H1 (cell line): Measurements from ENCODE around the gene MYOT. TPM values are rescaled to one million over a fixed set of nuclear protein-coding genes. Genes with fewer than 3 reads are reported as not detected.

Source experiments
- CTCF ChIA-PET: fragments of 300-600 bp; sonication (Branson Sonifier 250); formaldehyde crosslinking; loops from one replicate; lab custom pipeline; 2021; ENCODE audit not compliant: partially characterized antibody; lab: Charles Lee
- POLR2A ChIA-PET: fragments of 300-600 bp; sonication (Branson Sonifier 250); formaldehyde crosslinking; loops from one replicate; lab custom pipeline; 2021; ENCODE audit warnings: inconsistent platforms; ENCODE audit not compliant: partially characterized antibody; lab: Charles Lee
- DNase-seq, 2 experiments: peaks; one replicate each; pipeline versions ENCODE4 v3.0.0 to v3.0.0-alpha.2; 2010 to 2022; ENCODE audit warnings: low spot score in 2 of 2, low read depth in 1 of 2, mixed read lengths in 1 of 2
- FAIRE-seq: peaks from 2 replicates; lab custom pipeline; 2011; peaks lifted over from hg19 to GRCh38; lab: Jason Lieb, UNC
- H2AFZ ChIP-seq: 2 replicates; pipeline ENCODE4 v1.8.1; 2012; ENCODE audit warnings: low read length, inconsistent platforms
- H2AK5ac ChIP-seq: 2 replicates; pipeline ENCODE4 v1.6.1; 2013; ENCODE audit warnings: low read depth, low read length
- H2BK120ac ChIP-seq: replicated peaks from 2 replicates; pipeline ENCODE3; 2013; ENCODE audit warnings: low read depth, low read length, inconsistent platforms
- H2BK12ac ChIP-seq: 2 replicates; pipeline ENCODE4 v1.6.1; 2013; ENCODE audit warnings: low read depth, low read length
- H2BK15ac ChIP-seq: 2 replicates; pipeline ENCODE4 v1.6.1; 2013; ENCODE audit warnings: low read length
- H2BK20ac ChIP-seq: 2 replicates; pipeline ENCODE4 v1.6.1; 2013; ENCODE audit warnings: low read length
- H2BK5ac ChIP-seq: 2 replicates; pipeline ENCODE4 v1.6.1; 2013; ENCODE audit warnings: low read depth, low read length
- H3K14ac ChIP-seq: 2 replicates; pipeline ENCODE4 v1.6.1; 2013; ENCODE audit warnings: inconsistent platforms; ENCODE audit not compliant: insufficient read length
- H3K18ac ChIP-seq: 2 replicates; pipeline ENCODE4 v1.6.1; 2013; ENCODE audit warnings: low read length; ENCODE audit errors: extremely low read depth
- H3K23ac ChIP-seq: 2 replicates; pipeline ENCODE4 v1.6.1; 2013; ENCODE audit warnings: inconsistent platforms; ENCODE audit not compliant: insufficient read length
- H3K23me2 ChIP-seq: 2 replicates; pipeline ENCODE4 v1.6.1; 2013; ENCODE audit warnings: low read depth, low read length
- H3K27ac ChIP-seq: 2 replicates; pipeline ENCODE4 v1.6.1; 2011; ENCODE audit warnings: low read depth, low read length, inconsistent platforms
- H3K27me3 ChIP-seq, 4 experiments: replicated peaks in 1 of 4; 1 replicate in 1 of 4; 2 replicates in 3 of 4; pipeline versions ENCODE4 v1.6.1 to v1.8.1; 2011 to 2013; ENCODE audit warnings: low read length in 3 of 4, mild to moderate bottlenecking in 3 of 4, inconsistent platforms in 2 of 4, mixed read lengths in 2 of 4, moderate library complexity in 1 of 4; ENCODE audit not compliant: control insufficient read depth in 3 of 4, insufficient read depth in 3 of 4; ENCODE audit errors: extremely low read depth in 1 of 4
- H3K36me3 ChIP-seq, 4 experiments: 2 replicates each; pipeline versions ENCODE4 v1.6.1 to v1.8.1; 2011 to 2013; ENCODE audit warnings: mild to moderate bottlenecking in 4 of 4, low read length in 3 of 4, moderate library complexity in 2 of 4, control low read depth in 1 of 4, inconsistent platforms in 1 of 4; ENCODE audit not compliant: insufficient read depth in 4 of 4, control insufficient read depth in 2 of 4
- H3K4ac ChIP-seq: replicated peaks from 2 replicates; pipeline ENCODE3; 2013; ENCODE audit warnings: low read length, low read depth, mixed read lengths, inconsistent platforms; ENCODE audit not compliant: insufficient read length
- H3K4me1 ChIP-seq, 4 experiments: replicated peaks in 1 of 4; 1 replicate in 1 of 4; 2 replicates in 3 of 4; pipeline versions ENCODE4 v1.6.1 to v1.8.1; 2011 to 2013; ENCODE audit warnings: low read length in 3 of 4, inconsistent platforms in 2 of 4, mixed read lengths in 1 of 4; ENCODE audit not compliant: insufficient read depth in 4 of 4, control insufficient read depth in 3 of 4
- H3K4me2 ChIP-seq, 2 experiments: 2 replicates each; pipeline versions ENCODE4 v1.6.1 to v1.8.1; 2011 to 2013; ENCODE audit warnings: low read depth in 2 of 2, low read length in 2 of 2, control low read depth in 1 of 2, inconsistent platforms in 1 of 2, mild to moderate bottlenecking in 1 of 2; ENCODE audit not compliant: insufficient read depth in 1 of 2
- H3K4me3 ChIP-seq, 4 experiments: fragments of 200-600, 300-600 bp in 1 of 4; sonication (generic), shearing (Covaris generic), sonication (Bioruptor Twin) in 1 of 4; 2 replicates each; pipeline versions ENCODE4 v1.5.1 to v1.8.1; 2011 to 2016; ENCODE audit warnings: low read length in 4 of 4, low read depth in 3 of 4, control low read depth in 2 of 4, inconsistent platforms in 2 of 4, mild to moderate bottlenecking in 2 of 4, mixed read lengths in 1 of 4, moderate library complexity in 1 of 4; ENCODE audit not compliant: insufficient read depth in 2 of 4; ENCODE audit errors: extremely low read depth in 1 of 4
- H3K56ac ChIP-seq: replicated peaks from 2 replicates; pipeline ENCODE3; 2013; ENCODE audit warnings: low read depth, mild to moderate bottlenecking, mixed read lengths, low read length, inconsistent platforms; ENCODE audit not compliant: insufficient read length
- H3K79me1 ChIP-seq: 2 replicates; pipeline ENCODE4 v1.6.1; 2013; ENCODE audit warnings: low read depth, low read length, control low read depth
- H3K79me2 ChIP-seq, 2 experiments: 2 replicates each; pipeline versions ENCODE4 v1.6.1 to v1.8.1; 2012 to 2013; ENCODE audit warnings: low read length in 2 of 2, mild to moderate bottlenecking in 2 of 2, inconsistent platforms in 1 of 2; ENCODE audit not compliant: insufficient read depth in 2 of 2, control insufficient read depth in 1 of 2
- H3K9ac ChIP-seq, 4 experiments: replicated peaks in 1 of 4; 1 replicate in 1 of 4; 2 replicates in 3 of 4; pipeline versions ENCODE4 v1.6.1 to v1.8.1; 2011 to 2013; ENCODE audit warnings: low read depth in 3 of 4, low read length in 3 of 4, control low read depth in 2 of 4, mild to moderate bottlenecking in 2 of 4, moderate library complexity in 2 of 4, inconsistent platforms in 1 of 4; ENCODE audit errors: extremely low read depth in 1 of 4
- H3K9me3 ChIP-seq, 2 experiments: 2 replicates each; pipeline versions ENCODE4 v1.6.1 to v1.8.1; 2012 to 2013; ENCODE audit warnings: mild to moderate bottlenecking in 2 of 2, moderate library complexity in 2 of 2, control low read depth in 1 of 2, inconsistent platforms in 1 of 2, low read depth in 1 of 2, low read length in 1 of 2, mixed read lengths in 1 of 2; ENCODE audit not compliant: insufficient read depth in 2 of 2
- H4K20me1 ChIP-seq, 2 experiments: replicated peaks in 1 of 2; 2 replicates each; pipeline versions ENCODE3 to v1.8.1; 2011 to 2013; ENCODE audit warnings: inconsistent platforms in 2 of 2, low read length in 2 of 2, mild to moderate bottlenecking in 1 of 2; ENCODE audit not compliant: insufficient read depth in 2 of 2, control insufficient read depth in 1 of 2
- H4K5ac ChIP-seq: 2 replicates; pipeline ENCODE4 v1.6.1; 2013; ENCODE audit warnings: low read length, low read depth, mixed read lengths, inconsistent platforms; ENCODE audit not compliant: insufficient read length
- H4K8ac ChIP-seq: 2 replicates; pipeline ENCODE4 v1.8.0; 2013; ENCODE audit warnings: mild to moderate bottlenecking, moderate library complexity, low read length, inconsistent platforms; ENCODE audit not compliant: insufficient read depth; ENCODE audit errors: extremely low read depth
- H4K91ac ChIP-seq: replicated peaks from 2 replicates; pipeline ENCODE3; 2013; ENCODE audit warnings: low read length, mixed read lengths, inconsistent platforms; ENCODE audit not compliant: insufficient read length
- ATF2 ChIP-seq: IDR thresholded peaks from 2 replicates; pipeline ENCODE4 v1.6.1; 2012; ENCODE audit warnings: low read length, inconsistent platforms
- MAX ChIP-seq: IDR thresholded peaks from 2 replicates; pipeline ENCODE4 v1.6.1; 2012; ENCODE audit warnings: inconsistent platforms
- POLR2A ChIP-seq, 2 experiments: IDR thresholded peaks; 1 replicate in 1 of 2; 2 replicates in 1 of 2; pipeline ENCODE4 v1.6.1; 2011; ENCODE audit warnings: low read depth in 2 of 2, low read length in 2 of 2, mild to moderate bottlenecking in 2 of 2; ENCODE audit errors: control extremely low read depth in 1 of 2
- SP2 ChIP-seq: IDR thresholded peaks from 2 replicates; pipeline ENCODE4 v1.6.1; 2012; ENCODE audit warnings: mild to moderate bottlenecking, low read length, inconsistent platforms
- WGBS, 2 experiments: shearing (Covaris generic) in 1 of 2; methylation state at CpG; one replicate each; pipeline versions ENCODE4 v1.1.6 to v1.1.7; 2013 to 2015; ENCODE audit warnings: low lambda C conversion rate in 2 of 2, mixed read lengths in 2 of 2, inconsistent platforms in 1 of 2, low coverage in 1 of 2, missing lambda C conversion rate in 1 of 2; ENCODE audit not compliant: insufficient replicate concordance in 2 of 2, insufficient coverage in 1 of 2, insufficient read length in 1 of 2; ENCODE audit errors: extremely low coverage in 1 of 2, missing lambda C conversion rate in 1 of 2; 5-methylcytosine and 5-hydroxymethylcytosine counted together
- polyA plus RNA-seq, 7 experiments: library from polyadenylated mRNA; depleted of rRNA in 3 of 7; stranded (reverse) in 5 of 7; unstranded in 2 of 7; fragments of >200 nt in 5 of 7; fragments of 200-250 nt in 2 of 7; gene quantifications; 1 replicate in 5 of 7; 2 replicates in 1 of 7; 4 replicates in 1 of 7; pipeline versions ENCODE4 v1.2.1 to v1.2.3, GENCODE V29; 2011 to 2013; ENCODE audit warnings: missing spikeins in 2 of 7, mixed read lengths in 2 of 7
- total RNA-seq: library from RNA; stranded (reverse); fragmentation: NEBNext Ultra II Directional; extraction: Animal tissue kit (Norgen Biotek cat#: 25700); gene quantifications from 2 replicates; pipeline ENCODE4 v1.2.1, GENCODE V29; 2021

The MYOT gene
- total and polyA plus RNA-seq, 2 of the 8 experiments (the other 6 are each of a cell fraction or from before 2014, with no cell fraction given): not detected

DNA sequence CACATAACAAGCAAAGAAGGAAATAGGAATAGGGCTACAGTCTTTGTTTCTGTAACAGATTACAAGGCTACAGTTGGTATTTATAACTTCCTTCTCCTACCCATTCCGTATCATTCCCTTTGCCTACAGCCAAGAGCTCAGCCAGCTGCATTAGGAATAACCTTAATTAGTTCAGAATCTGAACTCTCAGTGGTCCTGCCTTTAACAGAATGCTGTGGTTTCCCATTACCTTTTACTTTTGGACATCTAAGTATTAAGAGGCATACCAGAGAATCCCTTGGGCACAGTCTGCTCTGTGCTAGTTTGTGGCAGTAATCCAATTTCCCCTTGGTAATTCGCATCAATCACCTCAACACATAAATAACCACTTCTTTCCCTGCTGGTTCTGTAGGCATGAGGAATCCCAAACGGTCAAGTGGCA lies 65.8 kb downstream of the MYOT start:
- ChIA-PET POLR2A (no interaction called here), CTCF (no interaction called here)
- DNase-seq: no peak
- Histone ChIP-seq H3K14ac (no peak overlapping the region), H3K18ac (no peak overlapping the region), H2AK5ac (no peak overlapping the region), H2BK5ac (no peak overlapping the region), H3K9me3 (no peaks in the 10 kb centered on the region), H2BK12ac (no peak overlapping the region), H3K4me1 (no peaks in the 10 kb centered on the region), H3K27me3 (no peaks in the 10 kb centered on the region), H4K5ac (no peak overlapping the region), H3K27ac (no peak overlapping the region), H3K79me1 (no peaks in the 10 kb centered on the region), H2AFZ (no peak overlapping the region), H3K9ac (no peak overlapping the region), H3K23ac (no peak overlapping the region), H3K23me2 (no peaks in the 10 kb centered on the region), H2BK15ac (no peak overlapping the region), H3K79me2 (no peaks in the 10 kb centered on the region), H3K4me3 (no peak overlapping the region), H2BK20ac (no peak overlapping the region), H3K36me3 (peaks cover 0 to 15% (median 1%) of the 10 kb centered on the region in 4 experiments; a peak in 3 of 8 replicates), H3K56ac (no peak overlapping the region), H3K4ac (no peak overlapping the region), H4K20me1 (peaks cover 0 to 2% of the 10 kb centered on the region in 2 experiments), H4K91ac (no peak overlapping the region), H4K8ac (no peak overlapping the region), H3K4me2 (no peak overlapping the region), H2BK120ac (no peak overlapping the region)
- no peak for FAIRE-seq
- no peak for TF ChIP-seq ATF2
- TF ChIP-seq SP2: no peak
- no peak for TF ChIP-seq MAX
- peak in 1 of 2 experiments; percentile 17; a peak in 1 of 3 replicates for TF ChIP-seq POLR2A (IDR thresholded peaks at IDR 0.05; ENCODE audit: control extremely low read depth in 1 of 2, low read depth in 2 of 2, low read length in 2 of 2)
- 77% methylated on average over 3 of the region's 3 CpGs; no CpG with 5 or more reads in 1 of the 2 experiments for WGBS, 2 experiments
